Kidney epithelial cell (primary cell): ENCODE results near the gene THG1L. TPM values are rescaled to one million over a fixed set of nuclear protein-coding genes. Genes with fewer than 3 reads are reported as not detected.
A peak's percentile ranks its signal among the peaks of the same experiment; 100 is the strongest.

Experiments used
- DNase-seq: peaks from one replicate; pipeline ENCODE4 v3.0.0-alpha.2; 2010; ENCODE audit warnings: low read depth
- H3K27me3 ChIP-seq: 2 replicates; pipeline ENCODE4 v1.6.0; 2011; ENCODE audit warnings: low read length; ENCODE audit not compliant: control insufficient read depth, insufficient read depth
- H3K36me3 ChIP-seq: 2 replicates; pipeline ENCODE4 v1.5.1; 2011; ENCODE audit warnings: low read length; ENCODE audit not compliant: control insufficient read depth, insufficient read depth
- H3K4me3 ChIP-seq: 2 replicates; pipeline ENCODE4 v1.5.1; 2011; ENCODE audit warnings: low read depth, mild to moderate bottlenecking, control low read depth, low read length
- total RNA-seq: library from RNA; depleted of rRNA; stranded (reverse); fragments of >200 nt; gene quantifications from 2 replicates; pipeline ENCODE4 v1.2.3, GENCODE V29; 2015
- TF ChIP-seq, protein P1 (sequence below): IDR thresholded peaks from 2 replicates; pipeline ENCODE4 v1.5.1; 2011; ENCODE audit warnings: mild to moderate bottlenecking, moderate library complexity, low read length, control low read depth, inconsistent platforms; ENCODE audit not compliant: insufficient read depth, poor library complexity, severe bottlenecking

The THG1L gene
- total RNA-seq, 1 donor from 2014 or later = 17.9 TPM

DNA sequence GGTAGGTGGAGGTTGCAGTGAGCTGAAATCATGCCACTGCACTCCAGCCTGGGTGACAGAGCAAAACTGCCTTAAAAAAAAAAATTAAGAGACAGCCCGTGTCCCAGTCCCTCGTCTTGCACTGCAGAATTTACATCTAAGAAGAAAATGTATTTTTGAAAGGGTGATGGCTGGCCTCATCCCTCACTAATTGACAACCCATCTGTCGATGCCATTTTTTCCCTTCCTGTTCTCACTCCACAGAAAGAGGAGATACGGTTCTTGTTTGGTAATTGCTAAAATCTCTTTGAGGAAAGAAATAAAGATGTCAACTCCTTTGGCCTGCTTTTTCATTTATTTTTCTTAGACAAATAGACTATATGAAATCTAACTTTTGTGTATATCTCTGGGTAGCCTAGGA, 9.9 kb downstream of the THG1L start:
- TF ChIP-seq, protein P1, sequence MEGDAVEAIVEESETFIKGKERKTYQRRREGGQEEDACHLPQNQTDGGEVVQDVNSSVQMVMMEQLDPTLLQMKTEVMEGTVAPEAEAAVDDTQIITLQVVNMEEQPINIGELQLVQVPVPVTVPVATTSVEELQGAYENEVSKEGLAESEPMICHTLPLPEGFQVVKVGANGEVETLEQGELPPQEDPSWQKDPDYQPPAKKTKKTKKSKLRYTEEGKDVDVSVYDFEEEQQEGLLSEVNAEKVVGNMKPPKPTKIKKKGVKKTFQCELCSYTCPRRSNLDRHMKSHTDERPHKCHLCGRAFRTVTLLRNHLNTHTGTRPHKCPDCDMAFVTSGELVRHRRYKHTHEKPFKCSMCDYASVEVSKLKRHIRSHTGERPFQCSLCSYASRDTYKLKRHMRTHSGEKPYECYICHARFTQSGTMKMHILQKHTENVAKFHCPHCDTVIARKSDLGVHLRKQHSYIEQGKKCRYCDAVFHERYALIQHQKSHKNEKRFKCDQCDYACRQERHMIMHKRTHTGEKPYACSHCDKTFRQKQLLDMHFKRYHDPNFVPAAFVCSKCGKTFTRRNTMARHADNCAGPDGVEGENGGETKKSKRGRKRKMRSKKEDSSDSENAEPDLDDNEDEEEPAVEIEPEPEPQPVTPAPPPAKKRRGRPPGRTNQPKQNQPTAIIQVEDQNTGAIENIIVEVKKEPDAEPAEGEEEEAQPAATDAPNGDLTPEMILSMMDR = no peak
- Histone ChIP-seq H3K4me3 (no peak overlapping the region), H3K36me3 (no peaks in the 10 kb centered on the region), H3K27me3 (no peaks in the 10 kb centered on the region)
- DNase-seq = no peak

DNA sequence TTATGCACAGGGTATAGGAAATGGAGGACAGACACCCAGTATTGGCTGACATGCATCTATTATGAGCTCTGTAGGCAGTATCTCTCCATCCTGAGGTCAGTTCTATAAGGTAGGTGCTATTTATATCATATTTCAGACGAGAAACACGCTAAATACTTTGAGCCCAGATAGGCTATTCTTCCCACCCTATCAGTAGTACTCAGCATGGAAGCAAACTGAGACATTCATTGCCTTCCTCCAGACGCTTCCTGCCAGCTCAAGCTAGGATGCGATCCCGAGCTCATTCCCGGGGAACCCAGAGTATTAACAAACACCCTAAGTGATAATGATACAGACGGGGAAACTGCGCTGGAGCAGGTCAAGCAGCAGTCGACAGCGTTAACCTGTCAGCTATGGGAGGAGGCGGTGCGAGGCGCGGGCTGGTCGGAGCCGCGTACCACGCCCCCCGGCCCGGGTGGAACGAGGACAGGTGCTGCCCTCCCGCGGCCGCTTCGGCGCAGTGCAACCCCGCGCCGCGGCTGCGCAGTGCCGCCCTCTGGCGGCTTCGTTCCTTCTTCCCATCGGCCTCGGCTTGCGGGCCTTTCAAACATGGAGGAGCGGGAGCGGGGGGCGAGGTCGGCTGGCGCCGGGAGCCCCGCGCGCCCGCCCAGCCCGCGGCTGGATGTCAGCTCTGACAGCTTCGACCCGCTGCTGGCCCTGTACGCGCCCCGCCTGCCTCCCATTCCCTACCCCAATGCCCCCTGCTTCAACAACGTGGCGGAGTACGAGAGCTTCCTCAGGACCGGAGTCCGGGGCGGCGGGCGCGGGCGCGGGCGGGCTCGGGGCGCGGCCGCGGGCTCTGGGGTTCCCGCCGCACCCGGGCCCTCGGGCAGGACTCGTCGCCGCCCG, 12.2 kb downstream of the THG1L start, which contains the start of gene LSM11:
LSM11 (plus strand) TSS at position 550 of the 888 bp plus-strand sequence; CDS start at position 589, 39 bp downstream.
- no peaks in the 10 kb centered on the region for H3K27me3 ChIP-seq
- peak; percentile 47 for DNase-seq
- TF ChIP-seq, protein P1 = peak; percentile 69
- peak within 1 kb of the TSS; percentile 79 for H3K4me3 ChIP-seq
- H3K36me3 ChIP-seq = no peaks in the 10 kb centered on the region

DNA sequence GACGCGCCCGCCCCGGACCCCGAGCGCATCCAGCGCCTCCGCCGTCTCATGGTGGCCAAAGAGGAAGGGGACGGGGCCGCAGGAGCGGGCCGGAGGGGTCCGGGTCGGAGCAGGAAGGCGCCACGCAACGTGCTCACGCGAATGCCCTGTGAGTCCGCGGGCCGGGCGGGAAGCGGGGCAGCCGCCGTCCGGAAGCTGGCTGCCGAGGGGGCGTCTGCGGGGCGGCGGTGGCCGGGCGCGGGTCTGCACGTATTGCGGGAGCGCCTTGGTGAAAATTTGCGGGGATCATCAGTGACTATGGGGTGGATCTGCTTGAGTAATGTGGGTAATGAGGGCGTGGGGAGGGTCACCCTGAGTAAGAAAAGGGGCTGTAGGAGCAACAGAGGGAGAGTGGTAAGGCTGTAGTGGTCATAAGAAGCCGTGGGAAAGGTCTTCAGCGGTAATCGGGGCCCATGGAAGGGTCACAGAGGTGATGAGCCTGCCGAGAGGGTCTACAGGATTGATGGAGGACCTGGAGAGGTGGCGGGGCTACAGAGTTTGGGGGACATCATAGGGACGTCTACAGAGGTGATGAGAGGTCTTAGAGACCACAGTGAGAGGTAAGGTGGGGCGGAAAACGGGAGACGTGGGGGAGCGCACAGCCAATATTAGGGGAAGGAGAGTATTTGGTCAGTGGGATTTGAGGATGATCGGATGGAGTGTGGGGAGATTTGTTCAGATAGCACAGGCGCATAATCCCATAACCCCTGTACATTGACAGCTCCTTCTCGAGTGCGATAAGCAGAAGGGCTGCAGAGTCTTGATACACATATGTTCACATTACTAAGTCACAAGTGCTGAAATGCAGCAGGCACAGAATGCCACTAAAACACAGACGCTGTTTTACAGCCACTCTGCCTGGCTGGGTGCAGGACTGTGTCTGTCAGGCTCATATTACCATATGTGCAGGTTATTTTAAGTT, 13.1 kb downstream of the THG1L start:
- DNase-seq = no peak
- Histone ChIP-seq H3K36me3 (no peaks in the 10 kb centered on the region), H3K27me3 (no peaks in the 10 kb centered on the region), H3K4me3 (peak overlapping the region; percentile 79)
- TF ChIP-seq, protein P1 = no peak

DNA sequence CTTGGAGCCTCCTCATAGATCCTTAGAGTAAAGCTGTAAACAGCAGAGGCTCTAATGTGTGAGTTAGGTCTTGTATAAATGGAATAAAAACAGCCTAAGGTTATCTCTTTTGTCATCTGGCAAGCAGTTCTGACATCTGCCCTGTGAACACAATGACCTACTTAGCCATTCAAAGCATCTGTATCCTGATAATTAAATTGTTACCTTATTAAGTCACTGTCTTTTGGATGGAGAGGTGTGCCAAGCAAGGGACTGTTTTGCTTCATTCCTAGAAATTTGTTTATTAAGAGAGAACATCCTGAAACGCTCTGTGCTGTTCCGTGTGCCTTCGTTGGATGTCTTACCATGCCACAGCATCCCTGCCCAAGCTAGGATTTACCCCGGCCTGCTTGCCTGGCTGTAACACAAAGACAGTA, 13.8 kb downstream of the THG1L start:
- Histone ChIP-seq H3K36me3 (no peaks in the 10 kb centered on the region), H3K4me3 (no peak overlapping the region), H3K27me3 (no peaks in the 10 kb centered on the region)
- no peak for DNase-seq
- TF ChIP-seq, protein P1 = no peak

DNA sequence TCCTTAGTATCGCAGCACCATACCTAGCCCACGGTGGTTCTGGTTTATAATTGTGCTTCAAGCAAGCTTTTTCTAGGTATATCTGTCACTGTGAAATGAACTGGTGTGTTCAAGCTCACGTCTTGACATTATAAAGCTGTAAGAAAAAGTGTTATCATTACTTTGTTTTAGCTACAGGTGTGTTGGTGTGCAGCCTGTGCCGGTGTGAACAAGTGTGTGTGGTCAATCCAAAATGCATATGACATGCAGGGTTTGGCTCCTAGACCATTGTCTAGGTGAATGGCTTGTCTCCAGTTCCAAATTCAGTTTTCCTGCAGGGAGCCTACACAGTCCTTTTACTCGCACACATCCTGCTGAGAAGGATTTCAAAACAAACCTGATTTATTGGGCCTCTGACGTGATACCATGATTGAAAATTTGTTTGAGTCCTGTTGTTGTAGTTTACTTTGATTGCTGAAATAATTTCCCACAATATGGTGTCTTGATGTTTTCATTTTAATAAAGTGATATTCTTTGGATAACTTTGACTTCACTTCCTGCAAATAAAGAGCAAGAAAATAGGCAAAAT, 16.0 kb downstream of the THG1L start:
- DNase-seq = no peak
- Histone ChIP-seq H3K27me3 (no peaks in the 10 kb centered on the region), H3K36me3 (no peaks in the 10 kb centered on the region), H3K4me3 (no peak overlapping the region)
- TF ChIP-seq, protein P1 = no peak
